ENCODE data around the gene MPP3.

Gene MPP3

DNA sequence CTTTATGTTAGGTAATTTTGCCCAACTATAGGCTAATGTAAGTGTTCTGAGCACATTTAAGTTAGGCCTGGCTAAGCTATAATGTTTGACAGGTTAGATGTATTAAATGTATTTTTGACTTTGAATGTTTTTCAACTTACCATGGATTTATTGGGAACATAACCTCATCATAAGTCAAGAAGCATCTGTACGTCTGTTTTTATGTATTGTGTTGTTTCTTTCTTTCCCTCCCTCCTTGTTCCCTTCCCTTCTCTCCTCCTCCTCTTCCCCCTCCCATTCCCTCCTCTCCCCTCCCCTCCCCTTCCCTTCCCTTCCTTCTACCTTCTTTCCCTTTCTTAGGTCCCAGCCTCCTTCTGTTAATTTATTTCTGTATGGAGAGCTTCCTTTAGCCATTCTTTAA is 43.5 kb downstream of the MPP3 start:
- TF ChIP-seq, protein P1, sequence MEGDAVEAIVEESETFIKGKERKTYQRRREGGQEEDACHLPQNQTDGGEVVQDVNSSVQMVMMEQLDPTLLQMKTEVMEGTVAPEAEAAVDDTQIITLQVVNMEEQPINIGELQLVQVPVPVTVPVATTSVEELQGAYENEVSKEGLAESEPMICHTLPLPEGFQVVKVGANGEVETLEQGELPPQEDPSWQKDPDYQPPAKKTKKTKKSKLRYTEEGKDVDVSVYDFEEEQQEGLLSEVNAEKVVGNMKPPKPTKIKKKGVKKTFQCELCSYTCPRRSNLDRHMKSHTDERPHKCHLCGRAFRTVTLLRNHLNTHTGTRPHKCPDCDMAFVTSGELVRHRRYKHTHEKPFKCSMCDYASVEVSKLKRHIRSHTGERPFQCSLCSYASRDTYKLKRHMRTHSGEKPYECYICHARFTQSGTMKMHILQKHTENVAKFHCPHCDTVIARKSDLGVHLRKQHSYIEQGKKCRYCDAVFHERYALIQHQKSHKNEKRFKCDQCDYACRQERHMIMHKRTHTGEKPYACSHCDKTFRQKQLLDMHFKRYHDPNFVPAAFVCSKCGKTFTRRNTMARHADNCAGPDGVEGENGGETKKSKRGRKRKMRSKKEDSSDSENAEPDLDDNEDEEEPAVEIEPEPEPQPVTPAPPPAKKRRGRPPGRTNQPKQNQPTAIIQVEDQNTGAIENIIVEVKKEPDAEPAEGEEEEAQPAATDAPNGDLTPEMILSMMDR (IDR thresholded peaks at IDR 0.05; ENCODE audit: low read depth, low read length): no peak
- H3K4me3 ChIP-seq (ENCODE audit: low read depth, low read length): no peak overlapping the region

DNA sequence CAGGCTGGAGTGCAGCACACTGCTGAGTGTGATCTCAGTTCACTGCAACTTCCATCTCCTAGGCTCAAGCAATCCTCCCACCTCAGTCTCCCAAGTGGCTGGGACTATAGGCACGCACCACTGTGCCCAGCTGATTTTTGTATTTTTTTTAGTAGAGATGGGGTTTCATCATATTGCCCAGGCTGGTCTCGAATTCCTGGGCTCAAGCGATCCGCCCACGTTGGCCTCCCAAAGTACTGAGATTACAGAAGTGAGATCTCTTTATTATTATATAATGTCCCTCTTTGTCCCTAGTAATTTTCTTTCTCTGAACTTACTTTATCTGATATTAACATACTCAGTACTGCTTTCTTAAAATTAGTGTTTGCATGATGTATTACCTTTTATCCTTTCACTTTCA is 44.4 kb downstream of the MPP3 start:
- no peak overlapping the region for H3K4me3 ChIP-seq (ENCODE audit: low read depth, low read length)
- TF ChIP-seq, protein P1 (IDR thresholded peaks at IDR 0.05; ENCODE audit: low read depth, low read length): no peak

DNA sequence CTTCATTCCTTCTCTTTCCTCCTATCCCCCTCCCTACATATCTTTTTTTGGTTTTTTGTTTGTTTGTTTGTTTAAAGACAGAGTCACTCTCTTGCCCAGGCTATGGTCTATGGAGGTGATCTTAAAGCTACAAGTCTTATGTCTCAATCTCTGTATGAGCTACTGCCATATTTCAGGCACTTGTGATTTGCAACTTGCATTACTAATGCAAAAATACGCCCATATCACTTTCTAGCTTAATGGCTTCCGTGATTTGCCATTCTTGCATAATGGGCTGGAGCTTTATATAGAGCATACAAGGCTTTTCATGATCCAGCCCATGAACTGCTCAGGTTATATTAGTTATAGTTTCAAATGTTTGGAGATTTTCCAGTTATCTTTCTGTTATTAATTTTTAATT is 45.2 kb downstream of the MPP3 start:
- H3K4me3 ChIP-seq (ENCODE audit: low read depth, low read length): no peak overlapping the region
- TF ChIP-seq, protein P1 (IDR thresholded peaks at IDR 0.05; ENCODE audit: low read depth, low read length): no peak

DNA sequence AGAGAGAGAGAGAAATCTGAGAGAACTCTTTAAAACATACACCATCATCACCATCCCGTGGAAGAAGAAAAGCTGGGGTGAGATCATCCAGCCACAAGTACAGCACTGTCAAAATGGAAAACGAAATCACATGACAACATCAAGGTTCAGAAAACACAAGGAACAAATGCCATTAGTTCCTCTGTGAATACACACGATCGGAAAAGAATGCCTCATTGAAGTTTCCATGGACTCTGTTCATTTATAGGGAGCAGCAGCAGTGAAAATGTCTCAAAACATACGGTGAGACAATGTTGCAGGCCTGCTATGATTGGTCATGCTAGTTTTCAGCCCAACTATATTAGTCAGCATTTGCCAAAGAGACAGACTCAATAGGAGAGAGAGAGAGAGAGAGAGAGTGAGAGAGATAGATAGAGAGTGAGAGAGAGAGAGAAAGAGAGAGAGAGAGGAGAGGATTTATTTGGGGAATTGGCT is 48.3 kb downstream of the MPP3 start:
- TF ChIP-seq, protein P1 (IDR thresholded peaks at IDR 0.05; ENCODE audit: low read depth, low read length): no peak
- H3K4me3 ChIP-seq (ENCODE audit: low read depth, low read length): no peak overlapping the region

DNA sequence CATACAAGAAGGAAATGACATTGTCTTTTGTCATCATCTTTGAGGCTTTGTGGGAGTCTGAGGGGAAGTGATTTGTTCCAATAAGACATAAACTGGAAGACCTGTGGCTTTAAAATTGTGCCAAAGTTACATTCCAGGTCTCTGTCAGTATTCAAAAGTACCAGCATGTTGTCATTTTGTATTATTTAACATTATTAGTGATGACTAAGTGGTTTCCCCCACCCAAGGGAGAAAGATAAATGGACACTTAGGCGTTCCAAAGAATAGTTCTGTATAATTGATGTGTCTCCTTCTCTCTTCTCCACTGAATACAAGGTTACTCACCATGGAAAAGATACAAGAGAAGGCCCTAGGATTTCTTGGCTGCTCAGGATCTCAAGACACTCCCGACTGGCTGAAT is 48.9 kb downstream of the MPP3 start:
- TF ChIP-seq, protein P1 (IDR thresholded peaks at IDR 0.05; ENCODE audit: low read depth, low read length): no peak
- H3K4me3 ChIP-seq (ENCODE audit: low read depth, low read length): no peak overlapping the region

DNA sequence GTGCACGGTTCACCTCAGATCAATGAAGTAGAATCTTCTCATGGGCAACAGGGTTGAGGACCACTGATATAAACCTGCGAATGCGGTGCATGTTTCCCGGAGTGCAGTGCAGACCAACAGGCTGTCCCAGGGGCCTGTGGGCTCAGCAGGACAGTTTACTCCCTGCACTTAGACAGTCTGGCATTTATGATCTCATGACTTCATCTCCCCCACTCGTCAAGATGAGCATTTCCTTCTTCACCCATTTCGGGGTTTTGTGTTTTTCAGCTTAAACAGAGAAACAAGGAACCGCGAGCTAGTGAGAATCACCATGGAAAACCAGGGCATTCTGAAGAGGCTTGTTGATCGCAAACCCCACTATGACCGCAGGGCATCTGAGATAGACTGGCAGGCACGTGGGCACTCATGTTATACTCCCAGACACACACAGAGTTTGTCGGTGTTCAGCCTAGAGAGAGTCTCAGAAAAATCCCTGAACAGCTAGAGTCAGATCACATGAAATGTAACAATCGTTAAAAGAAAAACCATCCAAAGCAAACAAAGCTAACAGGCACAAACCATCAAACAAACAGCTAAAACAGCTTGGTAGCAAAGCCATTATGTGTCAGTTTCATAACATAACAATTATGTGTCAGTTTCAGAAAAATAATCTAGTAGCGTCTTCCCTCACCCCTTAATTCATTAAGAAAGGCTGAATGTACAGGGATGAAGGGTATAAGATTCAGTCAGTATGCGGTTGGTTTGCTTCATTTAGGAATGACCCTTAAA is 49.8 kb downstream of the MPP3 start:
- no peak overlapping the region for H3K4me3 ChIP-seq (ENCODE audit: low read depth, low read length)
- TF ChIP-seq, protein P1 (IDR thresholded peaks at IDR 0.05; ENCODE audit: low read depth, low read length): no peak

DNA sequence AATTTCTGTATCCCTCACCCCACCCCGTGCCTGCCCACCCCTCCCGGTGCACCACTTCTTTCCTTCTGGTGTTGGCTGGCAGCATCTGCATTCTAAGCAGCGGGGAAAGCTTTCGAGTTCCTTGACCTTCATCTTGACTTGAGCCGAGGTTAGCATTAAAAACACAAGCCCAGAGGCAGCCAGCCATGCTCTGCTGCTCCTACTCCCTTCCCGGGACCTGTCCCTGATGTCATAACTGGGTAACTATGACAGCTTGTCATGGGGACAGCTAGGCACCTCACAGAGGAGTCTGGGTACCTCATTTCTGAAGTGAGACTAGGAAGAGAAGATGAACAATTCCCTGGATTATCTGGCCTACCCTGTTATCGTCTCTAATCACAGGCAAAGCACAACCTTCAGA is 52.8 kb downstream of the MPP3 start, which contains the start of gene CFAP97D1:
CFAP97D1 (plus strand) TSS at position 301 of the 400 bp plus-strand sequence; CDS start at position 329, 28 bp downstream.
- peak within 1 kb of the TSS; percentile 71 for H3K4me3 ChIP-seq (ENCODE audit: low read depth, low read length)
- TF ChIP-seq, protein P1 (IDR thresholded peaks at IDR 0.05; ENCODE audit: low read depth, low read length): no peak

Measured in WI38 (cell line).